NCI-H446 (cell line): Measurements from ENCODE around the gene CNTN5.

Source experiments
- DNase-seq, 2 experiments: peaks; one replicate each; lab custom pipeline; 2025; lab: John Stamatoyannopoulos, UW

The CNTN5 gene

GRCh38 chr11:99925968-99926367, 905.2 kb downstream of the CNTN5 start:
- DNase-seq, result no peak

- no peak for DNase-seq
Observed at GRCh38 chr11:99932684-99933083, 911.9 kb downstream of the CNTN5 start.

GRCh38 chr11:99934008-99934407, 913.3 kb downstream of the CNTN5 start:
- DNase-seq, result no peak

- DNase-seq, result no peak
Observed at GRCh38 chr11:99937330-99937729, 916.6 kb downstream of the CNTN5 start.

GRCh38 chr11:99952816-99953215, 932.1 kb downstream of the CNTN5 start:
- DNase-seq, result no peak

- DNase-seq, result no peak
Observed at GRCh38 chr11:99960536-99960935, 939.8 kb downstream of the CNTN5 start.

- DNase-seq, result no peak
Observed at GRCh38 chr11:99968336-99968735, 947.6 kb downstream of the CNTN5 start.

GRCh38 chr11:99973993-99974392, 953.2 kb downstream of the CNTN5 start:
- no peak for DNase-seq

- DNase-seq, result no peak
Observed at GRCh38 chr11:99979042-99979441, 958.3 kb downstream of the CNTN5 start.

- DNase-seq, result no peak
Observed at GRCh38 chr11:99987821-99988470, 967.2 kb downstream of the CNTN5 start.

- no peak for DNase-seq
Observed at GRCh38 chr11:99988471-99988837, 967.7 kb downstream of the CNTN5 start.

- DNase-seq, result no peak
Observed at GRCh38 chr11:100003985-100004384, 983.2 kb downstream of the CNTN5 start.

GRCh38 chr11:100004541-100004940, 983.8 kb downstream of the CNTN5 start:
- DNase-seq, result no peak

GRCh38 chr11:100008417-100008816, 987.7 kb downstream of the CNTN5 start:
- no peak for DNase-seq

- no peak for DNase-seq
Observed at GRCh38 chr11:100009728-100010127, 989.0 kb downstream of the CNTN5 start.

- DNase-seq, result no peak
Observed at GRCh38 chr11:100010393-100010792, 989.6 kb downstream of the CNTN5 start.

- no peak for DNase-seq
Observed at GRCh38 chr11:100011697-100012096, 990.9 kb downstream of the CNTN5 start.

- DNase-seq, result no peak
Observed at GRCh38 chr11:100013011-100013410, 992.3 kb downstream of the CNTN5 start.

GRCh38 chr11:100031973-100032372, 1011.2 kb downstream of the CNTN5 start:
- no peak for DNase-seq

GRCh38 chr11:100061006-100061405, 1040.3 kb downstream of the CNTN5 start:
- DNase-seq, result no peak

- DNase-seq, result peak in 1 of 2 experiments; percentile 34
Observed at GRCh38 chr11:100066399-100066798, 1045.7 kb downstream of the CNTN5 start.

GRCh38 chr11:100068116-100068515, 1047.4 kb downstream of the CNTN5 start:
- no peak for DNase-seq

- no peak for DNase-seq
Observed at GRCh38 chr11:100072131-100072530, 1051.4 kb downstream of the CNTN5 start.

GRCh38 chr11:100080381-100080780, 1059.6 kb downstream of the CNTN5 start:
- no peak for DNase-seq
